ENCODE data around the gene TMUB1. TPM values are rescaled to one million over a fixed set of nuclear protein-coding genes. Genes with fewer than 3 reads are reported as not detected.
A peak's percentile ranks its signal among the peaks of the same experiment; 100 is the strongest.

The TMUB1 gene
- total RNA-seq, 1 donor, result 18.1 TPM

DNA sequence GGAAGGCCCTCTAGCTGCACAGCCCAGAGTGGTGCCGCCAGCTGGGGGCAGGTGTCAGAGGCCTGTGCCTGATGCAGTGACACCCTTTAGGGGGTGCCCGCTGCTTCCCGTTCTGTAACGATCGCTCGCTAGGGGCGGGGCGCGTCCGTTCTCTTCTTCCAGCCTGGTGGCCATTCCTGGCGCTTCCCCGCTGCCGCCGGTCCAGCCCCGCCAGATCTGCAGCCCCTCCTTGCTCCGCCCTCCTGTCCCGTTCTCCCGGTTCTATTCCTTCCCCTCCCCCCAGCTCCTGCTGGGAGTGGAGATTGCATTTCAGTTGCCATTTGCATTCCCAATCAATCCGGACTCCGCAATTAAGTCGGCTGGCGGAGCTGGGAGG, 42.2 kb upstream of the TMUB1 start:
- Histone ChIP-seq H3K27ac (ENCODE audit: low read depth, low read length) (no peak overlapping the region), H3K4me3 (ENCODE audit: insufficient read depth, low read length) (peak overlapping the region; percentile 55), H4K20me1 (ENCODE audit: insufficient read depth, low read length) (peaks cover 26% of the 10 kb centered on the region), H3K9me3 (ENCODE audit: low read depth, low read length) (no peaks in the 10 kb centered on the region), H3K79me2 (ENCODE audit: insufficient read depth, low read length) (no peaks in the 10 kb centered on the region), H3K27me3 (ENCODE audit: insufficient read depth, low read length) (no peaks in the 10 kb centered on the region), H3K4me2 (ENCODE audit: insufficient read depth, low read length) (peak overlapping the region; percentile 51), H2AFZ (ENCODE audit: low read length) (no peak overlapping the region), H3K36me3 (ENCODE audit: insufficient read depth, low read length) (peaks cover 24% of the 10 kb centered on the region), H3K4me1 (ENCODE audit: insufficient read depth, low read length) (no peaks in the 10 kb centered on the region)
- DNase-seq (ENCODE audit: insufficient read length, low spot score, missing footprints), result peak; percentile 95
- TF ChIP-seq, protein P1, sequence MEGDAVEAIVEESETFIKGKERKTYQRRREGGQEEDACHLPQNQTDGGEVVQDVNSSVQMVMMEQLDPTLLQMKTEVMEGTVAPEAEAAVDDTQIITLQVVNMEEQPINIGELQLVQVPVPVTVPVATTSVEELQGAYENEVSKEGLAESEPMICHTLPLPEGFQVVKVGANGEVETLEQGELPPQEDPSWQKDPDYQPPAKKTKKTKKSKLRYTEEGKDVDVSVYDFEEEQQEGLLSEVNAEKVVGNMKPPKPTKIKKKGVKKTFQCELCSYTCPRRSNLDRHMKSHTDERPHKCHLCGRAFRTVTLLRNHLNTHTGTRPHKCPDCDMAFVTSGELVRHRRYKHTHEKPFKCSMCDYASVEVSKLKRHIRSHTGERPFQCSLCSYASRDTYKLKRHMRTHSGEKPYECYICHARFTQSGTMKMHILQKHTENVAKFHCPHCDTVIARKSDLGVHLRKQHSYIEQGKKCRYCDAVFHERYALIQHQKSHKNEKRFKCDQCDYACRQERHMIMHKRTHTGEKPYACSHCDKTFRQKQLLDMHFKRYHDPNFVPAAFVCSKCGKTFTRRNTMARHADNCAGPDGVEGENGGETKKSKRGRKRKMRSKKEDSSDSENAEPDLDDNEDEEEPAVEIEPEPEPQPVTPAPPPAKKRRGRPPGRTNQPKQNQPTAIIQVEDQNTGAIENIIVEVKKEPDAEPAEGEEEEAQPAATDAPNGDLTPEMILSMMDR (IDR thresholded peaks at IDR 0.05; ENCODE audit: extremely low read depth, low read depth, low read length), result no peak

DNA sequence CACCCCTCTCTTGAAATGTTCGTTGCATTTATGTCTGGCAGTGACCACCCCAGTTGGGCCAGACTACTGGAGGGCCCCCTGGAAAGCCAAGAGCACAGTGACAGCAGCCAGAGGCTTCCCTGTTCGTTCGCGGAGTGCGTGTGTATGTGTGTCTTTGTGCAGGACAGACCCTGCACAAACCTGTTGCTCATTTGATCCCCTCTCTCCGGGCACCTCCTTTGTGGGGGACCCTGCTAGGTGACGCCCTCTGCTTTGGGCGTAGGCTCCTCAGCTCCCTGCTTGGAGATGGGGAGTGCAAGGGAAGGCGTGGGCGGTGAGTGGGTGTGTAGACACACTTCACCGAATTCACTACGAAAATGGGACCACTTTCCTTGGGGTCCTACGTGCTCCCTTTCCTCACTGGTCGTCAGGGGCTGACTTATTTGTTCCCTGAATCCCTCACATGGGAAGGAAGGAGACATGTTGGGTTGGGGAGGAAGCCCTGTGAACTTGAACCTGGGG, 41.7 kb upstream of the TMUB1 start:
- peak overlapping the region; percentile 51 for H3K4me2 ChIP-seq (ENCODE audit: insufficient read depth, low read length)
- TF ChIP-seq, protein P1 (IDR thresholded peaks at IDR 0.05; ENCODE audit: extremely low read depth, low read depth, low read length), result no peak
- H3K9me3 ChIP-seq (ENCODE audit: low read depth, low read length), result no peaks in the 10 kb centered on the region
- no peak overlapping the region for H2AFZ ChIP-seq (ENCODE audit: low read length)
- no peaks in the 10 kb centered on the region for H3K4me1 ChIP-seq (ENCODE audit: insufficient read depth, low read length)
- H3K36me3 ChIP-seq (ENCODE audit: insufficient read depth, low read length), result peaks cover 19% of the 10 kb centered on the region
- H3K4me3 ChIP-seq (ENCODE audit: insufficient read depth, low read length), result no peak overlapping the region
- H4K20me1 ChIP-seq (ENCODE audit: insufficient read depth, low read length), result peaks cover 26% of the 10 kb centered on the region
- no peak overlapping the region for H3K27ac ChIP-seq (ENCODE audit: low read depth, low read length)
- H3K27me3 ChIP-seq (ENCODE audit: insufficient read depth, low read length), result no peaks in the 10 kb centered on the region
- no peak for DNase-seq (ENCODE audit: insufficient read length, low spot score, missing footprints)
- no peaks in the 10 kb centered on the region for H3K79me2 ChIP-seq (ENCODE audit: insufficient read depth, low read length)

DNA sequence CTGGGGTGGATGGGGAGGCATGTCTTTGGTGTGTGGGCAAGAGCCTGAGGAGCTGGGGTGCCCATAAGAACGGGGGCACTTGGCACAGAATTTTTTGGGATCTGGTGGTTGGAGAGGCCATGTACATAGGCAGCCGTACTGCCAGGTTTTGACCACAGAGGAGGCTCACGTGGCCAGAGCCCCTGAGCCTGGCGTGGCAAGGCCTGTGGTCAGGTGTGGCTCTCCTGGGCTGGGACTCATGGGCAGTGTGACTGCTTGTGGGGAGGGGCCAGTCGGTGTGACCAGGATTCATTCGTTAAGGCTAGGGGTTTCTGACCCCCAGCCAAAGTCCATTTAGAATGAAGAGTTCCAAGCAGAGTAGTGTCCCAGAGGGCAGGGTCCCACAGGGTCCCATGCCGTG, 41.2 kb upstream of the TMUB1 start:
- no peaks in the 10 kb centered on the region for H3K79me2 ChIP-seq (ENCODE audit: insufficient read depth, low read length)
- no peak overlapping the region for H3K4me3 ChIP-seq (ENCODE audit: insufficient read depth, low read length)
- peak; percentile 79 for DNase-seq (ENCODE audit: insufficient read length, low spot score, missing footprints)
- no peaks in the 10 kb centered on the region for H3K9me3 ChIP-seq (ENCODE audit: low read depth, low read length)
- no peaks in the 10 kb centered on the region for H3K27me3 ChIP-seq (ENCODE audit: insufficient read depth, low read length)
- no peak overlapping the region for H3K4me2 ChIP-seq (ENCODE audit: insufficient read depth, low read length)
- H4K20me1 ChIP-seq (ENCODE audit: insufficient read depth, low read length), result peaks cover 26% of the 10 kb centered on the region
- H3K27ac ChIP-seq (ENCODE audit: low read depth, low read length), result no peak overlapping the region
- TF ChIP-seq, protein P1 (IDR thresholded peaks at IDR 0.05; ENCODE audit: extremely low read depth, low read depth, low read length), result no peak
- H3K4me1 ChIP-seq (ENCODE audit: insufficient read depth, low read length), result no peaks in the 10 kb centered on the region
- H3K36me3 ChIP-seq (ENCODE audit: insufficient read depth, low read length), result peaks cover 17% of the 10 kb centered on the region
- H2AFZ ChIP-seq (ENCODE audit: low read length), result no peak overlapping the region

DNA sequence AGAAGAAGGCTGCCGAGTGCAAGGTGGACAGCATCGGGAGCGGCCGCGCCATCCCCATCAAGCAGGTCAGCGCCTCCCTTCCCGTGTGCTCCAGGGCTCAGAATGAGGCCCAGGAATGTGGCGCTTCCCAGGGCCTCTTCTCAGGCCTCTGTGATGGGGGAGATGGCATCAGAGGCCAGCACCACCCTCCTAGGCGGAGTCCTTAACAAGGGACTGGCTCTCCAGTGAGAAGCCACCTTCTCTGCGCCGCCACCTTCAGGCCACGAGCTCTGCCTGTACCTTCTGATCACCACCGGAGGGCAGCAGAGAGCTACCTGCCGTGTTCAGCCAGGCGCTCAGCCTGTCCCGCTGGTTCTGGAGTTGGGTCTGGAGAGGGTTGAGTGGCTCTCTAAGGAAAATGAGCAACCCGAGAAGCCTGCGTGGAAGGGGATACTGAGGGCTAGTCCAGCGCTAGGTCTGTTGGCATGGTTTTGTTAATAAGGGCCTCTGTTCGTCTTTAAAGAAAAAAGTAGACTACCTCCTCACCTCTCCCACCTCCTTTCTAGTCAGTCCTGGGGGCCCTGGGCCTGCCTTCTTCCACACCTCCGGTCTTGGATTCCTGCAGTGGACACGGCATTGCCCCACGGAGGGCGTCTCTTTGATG, 40.6 kb upstream of the TMUB1 start:
- H3K36me3 ChIP-seq (ENCODE audit: insufficient read depth, low read length), result peaks cover 22% of the 10 kb centered on the region
- DNase-seq (ENCODE audit: insufficient read length, low spot score, missing footprints), result peak; percentile 100
- no peak overlapping the region for H3K27ac ChIP-seq (ENCODE audit: low read depth, low read length)
- H3K4me3 ChIP-seq (ENCODE audit: insufficient read depth, low read length), result no peak overlapping the region
- H3K4me2 ChIP-seq (ENCODE audit: insufficient read depth, low read length), result no peak overlapping the region
- H4K20me1 ChIP-seq (ENCODE audit: insufficient read depth, low read length), result peaks cover 26% of the 10 kb centered on the region
- no peak overlapping the region for H2AFZ ChIP-seq (ENCODE audit: low read length)
- TF ChIP-seq, protein P1 (IDR thresholded peaks at IDR 0.05; ENCODE audit: extremely low read depth, low read depth, low read length), result peak; percentile 98
- H3K79me2 ChIP-seq (ENCODE audit: insufficient read depth, low read length), result no peaks in the 10 kb centered on the region
- H3K27me3 ChIP-seq (ENCODE audit: insufficient read depth, low read length), result no peaks in the 10 kb centered on the region
- H3K4me1 ChIP-seq (ENCODE audit: insufficient read depth, low read length), result no peaks in the 10 kb centered on the region
- H3K9me3 ChIP-seq (ENCODE audit: low read depth, low read length), result no peaks in the 10 kb centered on the region
